CD14-positive monocyte (primary cell): Measurements from ENCODE around the gene GPR25. TPM values are rescaled to one million over a fixed set of nuclear protein-coding genes. Genes with fewer than 3 reads are reported as not detected.

Experiments
- DNase-seq, 3 donors: peaks; one replicate each; pipeline ENCODE4 v3.0.0-alpha.2; 2011 to 2022
- H2AFZ ChIP-seq: 2 replicates; pipeline ENCODE4 v1.6.0; 2012; ENCODE audit warnings: mild to moderate bottlenecking, low read depth, low read length, inconsistent platforms; ENCODE audit not compliant: insufficient read depth, poor library complexity, severe bottlenecking
- H3K27ac ChIP-seq, 2 donors: 1 replicate in 1 of 2; 2 replicates in 1 of 2; pipeline ENCODE4 v1.5.1; 2012 to 2013; ENCODE audit warnings: low read length in 2 of 2, control low read depth in 1 of 2, inconsistent platforms in 1 of 2, low read depth in 1 of 2, mild to moderate bottlenecking in 1 of 2
- H3K27me3 ChIP-seq, 2 donors: one replicate each; pipeline versions ENCODE4 v1.6.0 to v1.6.1; 2011 to 2013; ENCODE audit warnings: low read length in 2 of 2; ENCODE audit not compliant: control insufficient read depth in 2 of 2, insufficient read depth in 2 of 2
- H3K36me3 ChIP-seq, 2 donors: replicated peaks in 1 of 2; 1 replicate in 1 of 2; 2 replicates in 1 of 2; pipeline versions ENCODE4 v1.5.1 to v1.6.1; 2012 to 2013; ENCODE audit warnings: low read length in 2 of 2, control low read depth in 1 of 2, inconsistent platforms in 1 of 2, mild to moderate bottlenecking in 1 of 2; ENCODE audit not compliant: insufficient read depth in 2 of 2, control insufficient read depth in 1 of 2
- H3K4me1 ChIP-seq, 2 donors: 1 replicate in 1 of 2; 2 replicates in 1 of 2; pipeline versions ENCODE4 v1.5.1 to v1.6.1; 2012 to 2013; ENCODE audit warnings: low read length in 2 of 2, control low read depth in 1 of 2, inconsistent platforms in 1 of 2, mild to moderate bottlenecking in 1 of 2, moderate library complexity in 1 of 2; ENCODE audit not compliant: insufficient read depth in 2 of 2, control insufficient read depth in 1 of 2
- H3K4me2 ChIP-seq: replicated peaks from 2 replicates; pipeline ENCODE3; 2012; ENCODE audit warnings: low read length, moderate library complexity, mild to moderate bottlenecking; ENCODE audit not compliant: poor library complexity, severe bottlenecking; ENCODE audit errors: extremely low read depth
- H3K4me3 ChIP-seq, 3 experiments: fragments of 200-600 bp in 1 of 3; sonication (generic) in 1 of 3; replicated peaks in 1 of 3; 1 replicate in 2 of 3; 2 replicates in 1 of 3; pipeline ENCODE4 v1.5.1; 2011 to 2013; ENCODE audit warnings: low read length in 3 of 3, mild to moderate bottlenecking in 3 of 3, control low read depth in 2 of 3, low read depth in 2 of 3, inconsistent platforms in 1 of 3, moderate library complexity in 1 of 3
- H3K79me2 ChIP-seq: 2 replicates; pipeline ENCODE4 v1.6.0; 2012; ENCODE audit warnings: mild to moderate bottlenecking, control low read depth, inconsistent platforms, low read length, moderate library complexity; ENCODE audit not compliant: insufficient read depth
- H3K9ac ChIP-seq: 2 replicates; pipeline ENCODE4 v1.6.0; 2017; ENCODE audit warnings: low read length, mild to moderate bottlenecking; ENCODE audit not compliant: insufficient read depth, poor library complexity, severe bottlenecking
- H3K9me3 ChIP-seq, 2 donors: replicated peaks in 1 of 2; 1 replicate in 1 of 2; 2 replicates in 1 of 2; pipeline versions ENCODE4 v1.5.1 to v1.6.1; 2012 to 2013; ENCODE audit warnings: low read length in 2 of 2, control low read depth in 1 of 2; ENCODE audit not compliant: control insufficient read depth in 1 of 2, insufficient read depth in 1 of 2
- H4K20me1 ChIP-seq: 2 replicates; pipeline ENCODE4 v1.6.0; 2012; ENCODE audit warnings: mild to moderate bottlenecking, low read length, control low read depth, moderate library complexity; ENCODE audit not compliant: insufficient read depth
- H3K27ac Mint-ChIP-seq, 7 donors: one replicate each; pipeline ENCODE4 v1.8.0; 2020; ENCODE audit warnings: mild to moderate bottlenecking in 7 of 7, mixed read lengths in 7 of 7, moderate library complexity in 6 of 7, inconsistent platforms in 2 of 7
- H3K27me3 Mint-ChIP-seq, 3 donors: one replicate each; pipeline ENCODE4 v1.8.0; 2021 to 2022; ENCODE audit warnings: low read depth in 3 of 3, mild to moderate bottlenecking in 3 of 3, mixed read lengths in 3 of 3, moderate library complexity in 3 of 3, inconsistent platforms in 1 of 3
- H3K36me3 Mint-ChIP-seq, 2 donors: one replicate each; pipeline ENCODE4 v1.8.0; 2020; ENCODE audit warnings: mixed read lengths in 2 of 2, inconsistent platforms in 1 of 2, mild to moderate bottlenecking in 1 of 2
- H3K4me1 Mint-ChIP-seq: one replicate; pipeline ENCODE4 v1.8.0; 2020; ENCODE audit warnings: mild to moderate bottlenecking, mixed read lengths
- H3K4me3 Mint-ChIP-seq, 2 donors: one replicate each; pipeline ENCODE4 v1.8.0; 2020; ENCODE audit warnings: mild to moderate bottlenecking in 2 of 2, mixed read lengths in 2 of 2, moderate library complexity in 1 of 2
- H3K9me3 Mint-ChIP-seq, 7 donors: one replicate each; pipeline ENCODE4 v1.8.0; 2020 to 2022; ENCODE audit warnings: mixed read lengths in 7 of 7, mild to moderate bottlenecking in 6 of 7, moderate library complexity in 6 of 7, inconsistent platforms in 2 of 7
- WGBS: methylation state at CpG from one replicate; pipeline ENCODE4 v1.1.5; 2013; ENCODE audit warnings: missing lambda C conversion rate; ENCODE audit not compliant: insufficient coverage; 5-methylcytosine and 5-hydroxymethylcytosine counted together
- intact Hi-C, 2 donors: fragments of 100-400 bp; cut with micrococcal nuclease; formaldehyde crosslinking; loops; one replicate each; pipeline versions ENCODE4 v1.15.0 to v1.15.1; 2023
- polyA plus RNA-seq, 3 donors: library from polyadenylated mRNA; depleted of rRNA in 1 of 3; unstranded in 2 of 3; stranded (reverse) in 1 of 3; fragments of 300-500 nt in 2 of 3; fragments of >200 nt in 1 of 3; fragmentation: Illumina TruSeq in 2 of 3; gene quantifications; 1 replicate in 2 of 3; 2 replicates in 1 of 3; pipeline ENCODE4 v1.2.3, GENCODE V29; 2012 to 2021
- TF ChIP-seq, protein P1 (sequence below): fragments of 200-600 bp; IDR thresholded peaks from one replicate; pipeline ENCODE4 v1.8.0; 2022; ENCODE audit warnings: antibody characterized with exemption, mild to moderate bottlenecking

GPR25 gene
- polyA plus RNA-seq, 3 donors, result 0.13 TPM; not detected in 2

DNA sequence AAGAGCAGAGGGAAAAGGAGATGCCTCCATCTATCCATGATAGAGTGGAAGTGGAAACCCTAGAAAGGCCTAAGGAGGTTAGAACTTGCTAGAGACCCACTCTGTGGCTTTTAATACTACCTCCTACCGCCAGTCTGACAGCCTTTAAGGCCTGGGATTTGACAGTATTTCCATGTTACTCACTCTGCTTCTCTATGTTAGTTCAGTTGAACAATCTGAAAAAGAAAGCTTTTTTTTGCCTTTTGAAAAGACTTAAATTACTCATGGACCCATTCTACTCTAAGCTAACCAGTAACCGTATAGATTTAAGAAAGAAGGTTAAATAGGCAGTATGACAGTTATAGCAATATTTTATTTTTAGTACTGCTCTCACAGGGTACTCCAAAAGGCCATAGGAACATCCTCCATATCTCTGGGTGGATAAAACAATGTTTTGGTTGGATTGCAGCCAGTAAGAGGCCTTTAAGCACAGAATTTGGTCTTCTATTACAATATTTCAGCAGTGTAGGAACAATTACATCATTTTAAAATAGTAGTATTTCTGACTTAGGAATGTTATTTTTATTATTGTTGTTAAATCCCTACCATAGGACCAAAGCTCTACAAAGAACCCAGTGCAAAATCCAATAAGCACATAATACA, 15.9 kb upstream of the GPR25 start:
- H3K27me3 ChIP-seq, result no peaks in the 10 kb centered on the region
- Mint-ChIP-seq H3K27me3 (peaks cover 0 to 2% (median 0%) of the 10 kb centered on the region in 3 donors), H3K4me1 (peaks cover 23% of the 10 kb centered on the region), H3K36me3 (peaks cover 2 to 5% of the 10 kb centered on the region in 2 donors), H3K4me3 (no peak overlapping the region), H3K9me3 (no peaks in the 10 kb centered on the region), H3K27ac (no peak overlapping the region)
- H3K9ac ChIP-seq, result no peak overlapping the region
- no peaks in the 10 kb centered on the region for H3K79me2 ChIP-seq
- H4K20me1 ChIP-seq, result no peaks in the 10 kb centered on the region
- H3K4me1 ChIP-seq, result peaks cover 0 to 14% of the 10 kb centered on the region in 2 donors
- H2AFZ ChIP-seq, result no peak overlapping the region
- no peak overlapping the region for H3K4me2 ChIP-seq
- no peaks in the 10 kb centered on the region for H3K9me3 ChIP-seq
- no peaks in the 10 kb centered on the region for H3K36me3 ChIP-seq
- TF ChIP-seq, protein P1, sequence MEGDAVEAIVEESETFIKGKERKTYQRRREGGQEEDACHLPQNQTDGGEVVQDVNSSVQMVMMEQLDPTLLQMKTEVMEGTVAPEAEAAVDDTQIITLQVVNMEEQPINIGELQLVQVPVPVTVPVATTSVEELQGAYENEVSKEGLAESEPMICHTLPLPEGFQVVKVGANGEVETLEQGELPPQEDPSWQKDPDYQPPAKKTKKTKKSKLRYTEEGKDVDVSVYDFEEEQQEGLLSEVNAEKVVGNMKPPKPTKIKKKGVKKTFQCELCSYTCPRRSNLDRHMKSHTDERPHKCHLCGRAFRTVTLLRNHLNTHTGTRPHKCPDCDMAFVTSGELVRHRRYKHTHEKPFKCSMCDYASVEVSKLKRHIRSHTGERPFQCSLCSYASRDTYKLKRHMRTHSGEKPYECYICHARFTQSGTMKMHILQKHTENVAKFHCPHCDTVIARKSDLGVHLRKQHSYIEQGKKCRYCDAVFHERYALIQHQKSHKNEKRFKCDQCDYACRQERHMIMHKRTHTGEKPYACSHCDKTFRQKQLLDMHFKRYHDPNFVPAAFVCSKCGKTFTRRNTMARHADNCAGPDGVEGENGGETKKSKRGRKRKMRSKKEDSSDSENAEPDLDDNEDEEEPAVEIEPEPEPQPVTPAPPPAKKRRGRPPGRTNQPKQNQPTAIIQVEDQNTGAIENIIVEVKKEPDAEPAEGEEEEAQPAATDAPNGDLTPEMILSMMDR, result no peak
- no peak overlapping the region for H3K4me3 ChIP-seq
- no peak overlapping the region for H3K27ac ChIP-seq
- intact Hi-C loops, result no loop called here
- no CpG with 5 or more reads among the region's 2 CpGs for WGBS
- DNase-seq, result no peak

DNA sequence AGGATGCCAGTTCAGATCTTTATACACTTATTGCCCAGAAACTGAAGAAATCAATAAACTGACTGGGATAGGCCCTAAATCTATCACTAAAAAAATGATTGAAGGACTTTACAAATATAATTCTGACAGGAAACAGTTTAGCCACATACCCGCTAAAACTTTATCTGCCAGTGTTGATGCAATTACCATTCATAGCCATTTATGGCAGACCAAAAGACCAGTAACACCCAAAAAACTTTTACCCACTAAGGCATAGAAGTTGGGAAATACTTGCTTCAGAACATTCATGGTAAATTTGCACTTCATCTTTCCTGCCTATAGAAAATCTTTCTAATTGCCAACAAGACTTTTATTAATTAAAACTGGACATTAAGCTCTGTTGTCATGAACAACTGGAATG, 15.0 kb upstream of the GPR25 start:
- Histone ChIP-seq H4K20me1 (no peaks in the 10 kb centered on the region), H3K79me2 (no peaks in the 10 kb centered on the region), H3K4me2 (no peak overlapping the region), H3K36me3 (no peaks in the 10 kb centered on the region), H3K4me1 (peaks cover 0 to 5% of the 10 kb centered on the region in 2 donors), H3K27ac (no peak overlapping the region), H3K4me3 (no peak overlapping the region), H3K9me3 (no peaks in the 10 kb centered on the region), H3K9ac (no peak overlapping the region), H2AFZ (no peak overlapping the region), H3K27me3 (no peaks in the 10 kb centered on the region)
- TF ChIP-seq, protein P1, result no peak
- Mint-ChIP-seq H3K36me3 (peaks cover 2 to 5% of the 10 kb centered on the region in 2 donors), H3K27ac (no peak overlapping the region), H3K4me3 (no peak overlapping the region), H3K4me1 (peaks cover 19% of the 10 kb centered on the region), H3K9me3 (no peaks in the 10 kb centered on the region), H3K27me3 (peaks cover 0 to 2% (median 0%) of the 10 kb centered on the region in 3 donors)
- 0% methylated on average over 1 of the region's 1 CpG for WGBS
- DNase-seq, result no peak
- intact Hi-C loops, result no loop called here
